ENCODE measurements around the gene ACTR5.
"Not testable (repeated sequence)": the region's sequence is repeated elsewhere in the genome, so short reads cannot be mapped to it uniquely, and the experiment has no call there.

The ACTR5 gene

GRCh38 chr20:38770970-38771369 is 22.7 kb downstream of the ACTR5 start:
- ATAC-seq: no peak
- Mint-ChIP-seq H3K4me1 (peaks cover under 1% of the 10 kb centered on the region), H3K27ac (peak overlapping the region; percentile 66), H3K4me3 (no peak overlapping the region), H3K36me3 (peaks cover 52% of the 10 kb centered on the region), H3K9me3 (peaks cover 7% of the 10 kb centered on the region)
- DNase-seq (ENCODE audit: low spot score in 2 of 2): no peak

- no peak for ATAC-seq
- Mint-ChIP-seq H3K27ac (peak overlapping the region; percentile 66), H3K9me3 (peaks cover 7% of the 10 kb centered on the region)
Measured at GRCh38 chr20:38771621-38772020, 23.4 kb downstream of the ACTR5 start.

DNA sequence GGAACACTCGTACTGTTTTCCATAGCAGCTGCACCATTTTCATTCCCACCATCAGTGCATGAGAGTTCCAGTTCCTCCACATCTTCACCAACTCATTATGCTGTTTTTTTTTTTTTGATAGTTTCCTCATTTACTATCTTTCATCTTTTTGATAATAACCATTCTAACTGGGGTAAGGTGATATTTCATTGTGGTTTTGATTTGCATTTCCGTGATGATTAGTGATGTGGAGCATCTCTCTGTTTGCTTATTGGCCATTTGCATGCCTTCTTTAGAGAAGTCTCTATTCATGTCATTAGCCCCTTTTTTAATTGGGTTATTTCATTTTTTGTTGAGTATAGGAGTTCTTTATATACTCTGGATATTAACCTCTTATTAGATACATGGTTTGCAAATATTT is 25.9 kb downstream of the ACTR5 start:
- H3K27ac Mint-ChIP-seq: no peak overlapping the region
- DNase-seq (ENCODE audit: low spot score in 2 of 2): no peak
- peaks cover 8% of the 10 kb centered on the region for H3K4me1 Mint-ChIP-seq
- no peak overlapping the region for H3K4me3 Mint-ChIP-seq
- ATAC-seq: no peak
- H3K36me3 Mint-ChIP-seq: peaks cover 41% of the 10 kb centered on the region
- peaks cover 7% of the 10 kb centered on the region for H3K9me3 Mint-ChIP-seq

More at GRCh38 chr20:38771621-38772020, 23.4 kb downstream of the ACTR5 start:
- H3K36me3 Mint-ChIP-seq: peaks cover 51% of the 10 kb centered on the region
- no peak for DNase-seq (ENCODE audit: low spot score in 2 of 2)
- H3K4me3 Mint-ChIP-seq: no peak overlapping the region
- peaks cover 7% of the 10 kb centered on the region for H3K4me1 Mint-ChIP-seq

- Mint-ChIP-seq H3K4me1 (peaks cover 8% of the 10 kb centered on the region), H3K36me3 (peaks cover 44% of the 10 kb centered on the region), H3K4me3 (peak overlapping the region; percentile 39), H3K9me3 (peaks cover 7% of the 10 kb centered on the region), H3K27ac (peak overlapping the region; percentile 76)
- ATAC-seq (peak; percentile 84), DNase-seq (ENCODE audit: low spot score in 2 of 2) (peak in 1 of 2 donors; percentile 58)
Measured at GRCh38 chr20:38776363-38776762, 28.1 kb downstream of the ACTR5 start.

DNA sequence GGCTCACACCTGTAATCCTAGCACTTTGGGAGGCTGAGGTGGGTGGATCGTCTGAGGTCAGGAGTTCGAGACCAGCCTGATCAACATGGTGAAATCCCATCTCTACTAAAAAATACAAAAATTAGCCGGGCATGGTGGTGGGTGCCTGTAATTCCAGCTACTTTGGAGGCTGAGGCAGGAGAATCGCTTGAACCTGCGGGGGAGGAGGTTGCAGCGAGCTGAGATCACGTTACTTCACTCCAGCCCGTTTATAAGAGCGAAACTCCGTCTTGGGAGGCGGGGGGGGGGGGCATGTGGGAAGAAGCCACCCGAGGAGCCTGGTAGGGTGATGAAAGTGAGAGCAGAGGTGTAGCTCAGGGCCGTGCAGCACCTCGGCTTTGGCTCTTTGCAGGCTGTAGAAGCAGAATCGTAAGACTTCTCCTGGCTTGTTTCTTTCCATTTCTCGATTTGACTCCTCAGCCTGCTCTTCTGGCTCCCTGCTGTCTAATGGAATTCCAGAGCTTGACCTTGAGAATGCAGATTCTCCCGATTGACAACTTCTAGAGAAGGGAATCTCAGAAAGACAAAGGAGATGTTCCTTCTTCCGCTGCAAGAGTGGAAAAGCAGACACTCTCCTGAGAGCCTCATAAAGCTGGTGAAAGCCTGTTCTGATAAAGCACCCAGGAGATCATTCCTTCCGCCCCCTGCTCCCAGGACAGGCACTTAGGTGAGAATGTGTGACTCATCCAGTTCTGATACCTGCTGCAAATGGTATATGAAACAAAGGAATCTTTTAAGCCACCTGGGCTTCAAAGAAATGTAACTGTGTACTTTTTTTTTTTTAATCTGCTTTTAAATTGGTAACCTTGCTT is 31.2 kb downstream of the ACTR5 start:
- peak overlapping the region; percentile 43 for H3K27ac Mint-ChIP-seq
- DNase-seq (ENCODE audit: low spot score in 2 of 2) (no peak), ATAC-seq (no peak)
- H3K9me3 Mint-ChIP-seq: no peaks in the 10 kb centered on the region
- H3K4me3 Mint-ChIP-seq: no peak overlapping the region
- H3K4me1 Mint-ChIP-seq: peaks cover 8% of the 10 kb centered on the region
- H3K36me3 Mint-ChIP-seq: peaks cover 21% of the 10 kb centered on the region

DNA sequence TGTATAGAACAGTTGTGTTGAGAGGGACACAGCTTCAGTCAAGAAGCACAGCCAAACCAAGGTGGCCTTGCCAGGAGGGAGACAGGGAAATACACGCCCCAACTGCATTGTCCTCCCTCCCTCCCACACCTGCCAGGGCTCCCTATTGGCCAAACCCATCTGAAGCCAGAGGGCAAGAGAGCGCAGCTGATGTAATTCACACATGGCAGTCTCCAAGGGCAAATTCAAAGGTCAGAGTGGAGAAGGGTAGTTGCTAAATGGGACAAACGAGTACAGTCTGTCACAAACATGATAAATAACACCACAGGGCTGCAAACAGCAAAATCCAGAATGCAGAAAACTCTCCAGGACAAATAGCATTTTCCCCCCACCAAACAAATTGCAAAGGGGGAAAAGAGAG is 34.0 kb downstream of the ACTR5 start:
- Mint-ChIP-seq H3K27ac (no peak overlapping the region), H3K4me3 (no peak overlapping the region), H3K9me3 (no peaks in the 10 kb centered on the region), H3K4me1 (no peaks in the 10 kb centered on the region), H3K36me3 (peaks cover 10% of the 10 kb centered on the region)
- DNase-seq (ENCODE audit: low spot score in 2 of 2) (no peak), ATAC-seq (no peak)

DNA sequence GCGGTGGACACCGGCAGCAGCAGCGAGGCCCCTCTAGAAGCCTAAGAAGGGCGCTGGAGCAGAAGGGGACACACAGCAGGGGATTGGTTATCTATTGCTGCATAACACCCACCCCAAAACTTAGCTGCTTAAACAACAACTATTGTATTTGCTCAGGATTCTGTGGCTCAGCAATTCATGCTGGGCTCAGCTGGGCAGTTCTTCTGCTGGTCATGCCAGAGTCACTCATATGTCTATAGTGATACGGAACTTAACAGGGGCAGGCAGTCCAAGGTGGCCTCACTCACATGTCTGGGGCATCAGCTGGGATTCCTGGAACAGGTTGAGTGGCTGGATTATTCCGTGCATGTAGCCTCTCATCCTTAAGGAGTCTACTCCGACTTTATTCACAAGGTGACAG is 39.6 kb downstream of the ACTR5 start:
- ATAC-seq: no peak
- no peaks in the 10 kb centered on the region for H3K36me3 Mint-ChIP-seq
- no peak for DNase-seq (ENCODE audit: low spot score in 2 of 2)
- no peaks in the 10 kb centered on the region for H3K4me1 Mint-ChIP-seq
- no peak overlapping the region for H3K4me3 Mint-ChIP-seq
- H3K9me3 Mint-ChIP-seq: no peaks in the 10 kb centered on the region
- no peak overlapping the region for H3K27ac Mint-ChIP-seq

DNA sequence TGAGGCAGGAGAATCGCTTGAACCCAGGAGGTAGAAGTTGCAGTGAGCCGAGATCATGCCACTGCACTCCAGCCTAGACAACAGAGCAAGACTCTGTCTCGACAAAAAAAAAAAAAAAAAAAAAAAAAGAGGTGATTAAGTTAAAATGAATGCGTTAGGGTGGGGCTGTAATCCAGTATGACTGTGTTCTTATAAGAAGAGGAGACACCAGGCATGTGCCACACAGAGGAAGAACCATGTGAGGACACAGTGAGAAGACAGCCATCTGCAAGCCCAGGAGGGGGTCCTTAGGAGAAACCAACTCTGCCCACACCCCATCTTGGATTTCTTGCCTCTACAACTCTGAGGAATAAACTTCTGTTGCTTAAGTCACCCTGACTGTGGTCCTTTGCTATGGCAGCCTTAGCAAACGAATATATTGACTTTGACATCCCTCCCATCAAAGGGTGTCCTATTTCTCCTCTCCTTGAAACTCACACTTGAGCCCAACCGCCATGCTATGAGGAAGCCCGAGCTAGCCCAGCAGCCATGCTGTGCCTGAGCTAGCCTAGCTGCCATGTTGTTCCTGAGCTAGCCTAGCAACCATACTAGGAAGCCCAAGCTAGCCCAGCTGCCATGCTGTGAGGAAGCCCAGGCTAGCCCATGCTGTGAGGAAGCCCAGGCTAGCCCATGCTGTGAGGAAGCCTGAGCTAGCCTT is 41.4 kb downstream of the ACTR5 start:
- no peak for DNase-seq (ENCODE audit: low spot score in 2 of 2)
- Mint-ChIP-seq H3K36me3 (no peaks in the 10 kb centered on the region), H3K9me3 (no peaks in the 10 kb centered on the region), H3K4me1 (no peaks in the 10 kb centered on the region), H3K27ac (no peak overlapping the region), H3K4me3 (no peak overlapping the region)
- no peak for ATAC-seq

DNA sequence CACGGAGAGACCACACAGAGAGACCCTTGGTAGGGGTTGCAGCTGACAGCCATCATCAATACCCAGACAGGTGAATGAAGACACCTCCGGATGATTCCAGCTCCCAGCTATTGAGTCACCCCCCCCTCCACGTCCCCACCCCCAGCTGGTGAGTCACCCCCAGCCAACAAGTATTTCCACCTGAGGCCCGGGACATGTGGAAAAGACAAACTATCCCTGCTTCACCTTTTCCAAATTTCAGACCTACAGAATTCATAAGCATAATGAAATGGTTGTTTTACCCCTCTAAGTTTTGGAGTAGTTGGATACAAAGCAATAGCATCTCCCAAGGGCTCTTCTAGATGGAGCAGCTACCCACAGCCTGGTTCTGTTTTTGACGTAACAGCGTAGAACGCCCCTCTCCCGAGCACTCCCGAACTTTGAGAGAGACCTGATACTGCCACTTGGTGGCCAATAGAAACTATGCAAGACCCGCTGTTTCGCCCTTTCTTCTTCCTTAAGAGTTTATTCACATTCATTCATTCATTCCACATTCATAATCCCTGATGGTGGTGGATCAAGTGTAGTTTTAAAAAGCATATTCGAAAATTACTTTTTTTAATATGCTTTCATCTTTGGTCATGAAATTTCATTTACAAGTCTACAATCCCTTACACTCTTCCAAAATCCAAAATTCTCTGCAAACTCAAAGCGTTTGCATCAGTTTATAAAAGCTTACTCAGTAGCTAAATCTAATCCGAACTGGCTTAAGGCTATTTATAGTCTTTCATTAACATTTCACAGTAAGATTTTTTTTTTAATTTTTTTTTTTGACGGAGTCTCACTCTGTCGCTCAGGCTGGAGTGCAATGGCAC is 42.2 kb downstream of the ACTR5 start:
- Mint-ChIP-seq H3K4me3 (no peak overlapping the region), H3K27ac (no peak overlapping the region), H3K4me1 (no peaks in the 10 kb centered on the region), H3K9me3 (no peaks in the 10 kb centered on the region), H3K36me3 (no peaks in the 10 kb centered on the region)
- no peak for DNase-seq (ENCODE audit: low spot score in 2 of 2)
- ATAC-seq: no peak

DNA sequence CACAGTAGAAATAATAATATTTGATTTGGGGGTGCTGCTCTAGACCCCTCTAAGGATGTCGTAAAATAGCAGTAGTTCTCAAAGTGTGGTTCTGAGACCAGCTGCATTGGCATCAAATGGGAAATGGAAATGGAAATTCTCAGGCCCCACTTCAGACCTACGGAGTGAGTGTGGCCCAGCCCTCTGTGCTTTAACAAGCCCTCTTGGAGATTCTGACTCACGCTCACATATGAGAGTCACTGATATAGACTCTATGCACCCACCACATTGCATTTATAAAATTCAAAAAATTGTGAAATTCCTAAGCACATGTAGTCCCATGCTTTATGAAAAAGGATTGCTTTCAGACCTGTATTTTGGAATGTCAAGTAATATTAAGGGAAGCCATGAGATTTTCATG is 43.0 kb downstream of the ACTR5 start:
- H3K4me1 Mint-ChIP-seq: no peaks in the 10 kb centered on the region
- no peak for ATAC-seq
- H3K9me3 Mint-ChIP-seq: no peaks in the 10 kb centered on the region
- DNase-seq (ENCODE audit: low spot score in 2 of 2): no peak
- no peak overlapping the region for H3K4me3 Mint-ChIP-seq
- H3K36me3 Mint-ChIP-seq: no peaks in the 10 kb centered on the region
- H3K27ac Mint-ChIP-seq: no peak overlapping the region

DNA sequence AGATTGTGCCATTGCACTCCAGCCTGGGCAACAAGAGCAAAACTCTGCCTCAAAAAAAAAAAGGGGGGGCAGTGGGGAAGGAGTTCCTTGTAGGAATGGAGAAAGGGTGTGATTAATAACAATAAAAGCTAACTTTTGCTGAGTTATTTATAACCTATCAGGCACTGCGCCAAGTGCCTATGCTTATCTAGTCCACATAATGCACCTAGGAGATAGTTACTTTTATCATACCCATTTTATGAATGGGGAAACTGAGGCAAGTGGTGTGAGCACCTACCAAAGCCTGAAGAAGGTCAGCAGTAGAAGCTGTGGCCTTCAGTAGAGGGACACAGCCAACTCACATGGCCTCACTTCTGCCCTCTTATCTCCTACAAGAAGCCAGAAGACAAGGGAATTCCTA is 43.7 kb downstream of the ACTR5 start:
- Mint-ChIP-seq H3K4me3 (no peak overlapping the region), H3K4me1 (no peaks in the 10 kb centered on the region), H3K9me3 (no peaks in the 10 kb centered on the region), H3K27ac (no peak overlapping the region), H3K36me3 (no peaks in the 10 kb centered on the region)
- no peak for DNase-seq (ENCODE audit: low spot score in 2 of 2)
- ATAC-seq: no peak

DNA sequence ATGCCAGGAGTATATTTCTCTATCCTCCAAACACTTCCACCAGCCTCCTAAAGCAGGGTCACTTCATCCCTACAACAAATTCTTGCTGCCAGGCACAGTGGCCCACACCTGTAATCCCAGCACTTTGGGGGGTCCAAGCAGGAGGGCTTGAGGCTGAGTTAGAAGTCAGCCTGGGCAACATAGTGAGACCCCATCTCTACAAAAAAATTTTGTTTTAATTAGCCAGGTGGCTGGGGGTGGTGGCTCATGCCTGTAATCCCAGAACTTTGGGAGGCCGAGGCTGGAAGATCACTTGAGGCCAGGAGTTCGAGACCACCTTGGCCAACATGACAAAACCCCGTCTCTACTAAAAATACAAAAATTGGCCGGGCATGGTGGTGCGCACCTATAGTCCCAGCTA is 45.8 kb downstream of the ACTR5 start:
- not testable (repeated sequence) for H3K36me3 Mint-ChIP-seq; H3K4me1 Mint-ChIP-seq; H3K27ac Mint-ChIP-seq; DNase-seq (ENCODE audit: low spot score in 2 of 2); H3K4me3 Mint-ChIP-seq; H3K9me3 Mint-ChIP-seq; ATAC-seq

DNA sequence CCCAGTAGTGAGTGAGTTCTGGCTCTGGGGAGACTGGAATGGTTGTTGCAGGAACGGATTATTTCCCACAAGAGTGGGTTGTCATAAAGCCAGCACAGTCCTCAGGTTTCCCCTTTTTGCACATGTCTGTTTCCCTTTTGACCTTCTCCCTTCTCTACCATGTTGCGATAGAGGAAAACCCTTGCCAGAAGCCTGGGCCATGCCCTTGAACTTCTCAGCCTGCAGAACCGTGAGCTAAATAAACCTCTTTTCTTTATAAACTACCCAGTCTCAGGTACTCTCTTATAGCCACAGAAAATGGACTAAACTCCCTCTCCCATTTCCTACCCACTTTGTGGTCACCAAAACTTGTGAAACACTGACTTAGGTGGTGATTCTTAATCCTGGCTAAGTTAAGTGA is 50.0 kb downstream of the ACTR5 start:
- Mint-ChIP-seq H3K9me3 (peaks cover 4% of the 10 kb centered on the region), H3K27ac (no peak overlapping the region), H3K4me3 (no peak overlapping the region), H3K4me1 (peaks cover 14% of the 10 kb centered on the region), H3K36me3 (no peaks in the 10 kb centered on the region)
- DNase-seq (ENCODE audit: low spot score in 2 of 2) (no peak), ATAC-seq (no peak)

GRCh38 chr20:38799203-38799602 is 50.9 kb downstream of the ACTR5 start:
- Mint-ChIP-seq H3K4me1 (peaks cover 21% of the 10 kb centered on the region), H3K27ac (no peak overlapping the region), H3K36me3 (no peaks in the 10 kb centered on the region), H3K9me3 (peaks cover 4% of the 10 kb centered on the region), H3K4me3 (no peak overlapping the region)
- ATAC-seq: no peak
- no peak for DNase-seq (ENCODE audit: low spot score in 2 of 2)

- Mint-ChIP-seq H3K27ac (no peak overlapping the region), H3K4me1 (peaks cover 33% of the 10 kb centered on the region), H3K36me3 (no peaks in the 10 kb centered on the region), H3K9me3 (peaks cover 4% of the 10 kb centered on the region), H3K4me3 (no peak overlapping the region)
- DNase-seq (ENCODE audit: low spot score in 2 of 2) (no peak), ATAC-seq (no peak)
Measured at GRCh38 chr20:38800882-38801281, 52.6 kb downstream of the ACTR5 start.
